Lower lobe of right lung (tissue), 2 donors: ENCODE data around the gene C11orf98. TPM values are rescaled to one million over a fixed set of nuclear protein-coding genes. Genes with fewer than 3 reads are reported as not detected.
"Not testable (repeated sequence)": the region's sequence is repeated elsewhere in the genome, so short reads cannot be mapped to it uniquely, and the experiment has no call there.

Source experiments
- ATAC-seq, 2 donors: fragments of 200-7000 bp; cut with Tn5 transposase; one replicate each; pipeline ENCODE4 v1.9.1; 2020 to 2022; ENCODE audit warnings: mild to moderate bottlenecking in 2 of 2, moderate library complexity in 2 of 2
- DNase-seq: peaks from one replicate; pipeline ENCODE4 v3.0.0-alpha.2; 2020
- H3K27ac ChIP-seq: fragments of 200-600 bp; one replicate; pipeline ENCODE4 v1.8.0; 2022
- H3K27me3 ChIP-seq: fragments of 200-600 bp; one replicate; pipeline ENCODE4 v1.8.0; 2022; ENCODE audit warnings: low read depth
- H3K36me3 ChIP-seq: fragments of 200-600 bp; one replicate; pipeline ENCODE4 v1.8.0; 2022; ENCODE audit warnings: mild to moderate bottlenecking
- H3K4me1 ChIP-seq: fragments of 200-600 bp; one replicate; pipeline ENCODE4 v1.8.0; 2022
- H3K4me3 ChIP-seq: fragments of 200-600 bp; one replicate; pipeline ENCODE4 v1.8.0; 2022; ENCODE audit warnings: mild to moderate bottlenecking
- H3K9me3 ChIP-seq: fragments of 200-600 bp; one replicate; pipeline ENCODE4 v1.8.0; 2022
- intact Hi-C: fragments of 100-400 bp; cut with DNase I; formaldehyde crosslinking; loops from one replicate; pipeline ENCODE4 v1.11.0; 2022
- total RNA-seq: library from RNA; stranded (reverse); fragmentation: NEBNext Ultra II Directional; extraction: Animal tissue kit (Norgen Biotek cat#: 25700); gene quantifications from one replicate; pipeline ENCODE4 v1.2.1, GENCODE V29; 2021
- TF ChIP-seq, protein P1 (sequence below): fragments of 200-600 bp; IDR thresholded peaks from one replicate; pipeline ENCODE4 v1.8.0; 2022; ENCODE audit warnings: antibody characterized with exemption, mild to moderate bottlenecking
- donor health status: DM: no; HTN: yes; CAD: no; lungs with severe emphysema.

The C11orf98 gene
- total RNA-seq, 1 donor from 2014 or later = 37.1 TPM

DNA sequence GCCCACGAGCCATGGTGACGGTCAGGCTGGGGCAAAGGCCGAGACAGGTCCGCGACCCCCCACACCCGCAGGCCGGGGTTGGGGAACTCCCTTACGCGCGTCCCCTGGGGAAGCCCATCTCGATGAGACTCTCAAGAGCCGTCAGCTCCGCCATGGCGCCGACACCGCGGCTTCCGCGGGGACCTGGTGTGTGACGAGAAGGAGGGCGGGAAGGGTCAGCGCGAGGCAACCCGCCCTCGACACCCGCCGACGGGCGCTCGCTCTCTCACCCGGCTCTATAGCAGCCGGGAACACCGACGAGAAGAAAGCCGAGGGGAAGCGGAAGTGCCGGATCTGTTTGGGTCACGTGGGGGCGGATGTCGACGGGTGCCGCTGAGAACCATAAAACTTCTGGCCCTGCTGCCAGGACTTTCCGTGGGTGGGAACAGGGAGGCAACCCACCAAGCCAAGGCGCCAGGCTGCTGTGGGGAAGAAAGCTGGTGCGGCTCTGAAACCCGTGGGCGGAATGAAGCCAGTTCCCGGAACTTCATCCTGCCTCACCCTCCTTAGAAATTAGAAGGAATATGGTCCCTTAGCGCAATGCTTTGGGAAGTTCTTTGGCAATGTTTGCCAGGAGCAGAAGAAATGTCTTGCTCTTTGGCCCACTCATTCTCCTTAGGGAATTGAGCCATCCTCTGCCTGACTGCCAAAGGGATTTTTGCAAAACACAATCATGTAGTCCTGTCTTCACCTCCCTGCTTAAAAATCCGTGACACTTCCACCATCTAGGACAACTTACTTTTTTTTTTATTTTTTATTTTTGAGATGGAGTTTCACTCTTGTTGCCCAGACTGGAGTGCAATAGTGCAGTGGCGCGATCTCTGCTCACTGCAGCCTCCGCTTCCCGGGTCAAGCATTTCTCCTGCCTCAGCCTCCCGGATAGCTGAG lies 14.0 kb upstream of the C11orf98 start, which contains the start of gene UBXN1:
Gene UBXN1 (minus strand): TSS at position 304 of the 927 bp plus-strand sequence. CDS start 150 bp downstream, at position 154.
- H3K4me3 ChIP-seq = peak within 1 kb of the TSS; percentile 97
- TF ChIP-seq, protein P1, sequence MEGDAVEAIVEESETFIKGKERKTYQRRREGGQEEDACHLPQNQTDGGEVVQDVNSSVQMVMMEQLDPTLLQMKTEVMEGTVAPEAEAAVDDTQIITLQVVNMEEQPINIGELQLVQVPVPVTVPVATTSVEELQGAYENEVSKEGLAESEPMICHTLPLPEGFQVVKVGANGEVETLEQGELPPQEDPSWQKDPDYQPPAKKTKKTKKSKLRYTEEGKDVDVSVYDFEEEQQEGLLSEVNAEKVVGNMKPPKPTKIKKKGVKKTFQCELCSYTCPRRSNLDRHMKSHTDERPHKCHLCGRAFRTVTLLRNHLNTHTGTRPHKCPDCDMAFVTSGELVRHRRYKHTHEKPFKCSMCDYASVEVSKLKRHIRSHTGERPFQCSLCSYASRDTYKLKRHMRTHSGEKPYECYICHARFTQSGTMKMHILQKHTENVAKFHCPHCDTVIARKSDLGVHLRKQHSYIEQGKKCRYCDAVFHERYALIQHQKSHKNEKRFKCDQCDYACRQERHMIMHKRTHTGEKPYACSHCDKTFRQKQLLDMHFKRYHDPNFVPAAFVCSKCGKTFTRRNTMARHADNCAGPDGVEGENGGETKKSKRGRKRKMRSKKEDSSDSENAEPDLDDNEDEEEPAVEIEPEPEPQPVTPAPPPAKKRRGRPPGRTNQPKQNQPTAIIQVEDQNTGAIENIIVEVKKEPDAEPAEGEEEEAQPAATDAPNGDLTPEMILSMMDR = no peak
- no peaks in the 10 kb centered on the region for H3K27me3 ChIP-seq
- peak within 1 kb of the TSS; percentile 90 for H3K27ac ChIP-seq
- peaks cover 39% of the 10 kb centered on the region for H3K36me3 ChIP-seq
- H3K9me3 ChIP-seq = no peaks in the 10 kb centered on the region
- intact Hi-C loops = no loop called here
- peak; percentile 93 to 95 for ATAC-seq
- DNase-seq = peak; percentile 94
- H3K4me1 ChIP-seq = peaks cover 34% of the 10 kb centered on the region

GRCh38 chr11:62678433-62678769 lies 13.4 kb upstream of the C11orf98 start:
- DNase-seq (no peak), ATAC-seq (no peak)
- peak overlapping the region; percentile 90 for H3K27ac ChIP-seq
- peaks cover 37% of the 10 kb centered on the region for H3K4me1 ChIP-seq
- H3K4me3 ChIP-seq = peak overlapping the region; percentile 97
- TF ChIP-seq, protein P1 = no peak
- no peaks in the 10 kb centered on the region for H3K9me3 ChIP-seq
- peaks cover 45% of the 10 kb centered on the region for H3K36me3 ChIP-seq
- intact Hi-C loops = no loop called here
- H3K27me3 ChIP-seq = no peaks in the 10 kb centered on the region

- H3K27ac ChIP-seq = no peak overlapping the region
- peaks cover 50% of the 10 kb centered on the region for H3K36me3 ChIP-seq
- no peaks in the 10 kb centered on the region for H3K27me3 ChIP-seq
- intact Hi-C loops = no loop called here
- H3K4me1 ChIP-seq = peaks cover 43% of the 10 kb centered on the region
- H3K9me3 ChIP-seq = no peaks in the 10 kb centered on the region
- ATAC-seq (no peak), DNase-seq (no peak)
- TF ChIP-seq, protein P1 = no peak
- H3K4me3 ChIP-seq = peak overlapping the region; percentile 97
Measured at GRCh38 chr11:62677714-62678113, 12.7 kb upstream of the C11orf98 start.

DNA sequence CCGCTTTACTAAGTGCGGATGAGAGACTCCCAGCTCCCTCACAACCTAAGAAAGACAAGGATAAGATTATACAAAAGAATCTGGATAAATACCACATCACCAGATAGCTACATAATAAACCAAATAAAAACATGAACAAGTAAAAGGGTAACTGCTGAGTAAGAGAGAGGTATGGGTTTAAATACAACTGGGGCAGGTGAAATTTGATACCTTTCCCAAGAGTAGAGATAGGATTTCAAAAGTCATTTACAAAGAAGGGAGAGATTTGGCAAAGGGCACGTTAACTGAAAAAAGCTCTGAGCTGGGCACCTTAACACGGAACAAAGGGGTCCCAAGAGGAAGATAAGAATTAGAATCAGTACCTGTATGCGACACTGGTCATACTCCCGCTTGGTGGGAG lies 12.1 kb upstream of the C11orf98 start:
- intact Hi-C loops = no loop called here
- H3K36me3 ChIP-seq = peaks cover 50% of the 10 kb centered on the region
- no peaks in the 10 kb centered on the region for H3K27me3 ChIP-seq
- H3K4me1 ChIP-seq = peaks cover 49% of the 10 kb centered on the region
- TF ChIP-seq, protein P1 = no peak
- no peak overlapping the region for H3K27ac ChIP-seq
- ATAC-seq (no peak), DNase-seq (no peak)
- H3K4me3 ChIP-seq = no peak overlapping the region
- H3K9me3 ChIP-seq = no peaks in the 10 kb centered on the region

- DNase-seq (no peak), ATAC-seq (no peak)
- Histone ChIP-seq H3K36me3 (peaks cover 50% of the 10 kb centered on the region), H3K4me3 (no peak overlapping the region), H3K9me3 (no peaks in the 10 kb centered on the region), H3K27me3 (no peaks in the 10 kb centered on the region), H3K27ac (no peak overlapping the region), H3K4me1 (peaks cover 50% of the 10 kb centered on the region)
- intact Hi-C loops = no loop called here
- TF ChIP-seq, protein P1 = no peak
Measured at GRCh38 chr11:62676698-62677097, 11.7 kb upstream of the C11orf98 start.

DNA sequence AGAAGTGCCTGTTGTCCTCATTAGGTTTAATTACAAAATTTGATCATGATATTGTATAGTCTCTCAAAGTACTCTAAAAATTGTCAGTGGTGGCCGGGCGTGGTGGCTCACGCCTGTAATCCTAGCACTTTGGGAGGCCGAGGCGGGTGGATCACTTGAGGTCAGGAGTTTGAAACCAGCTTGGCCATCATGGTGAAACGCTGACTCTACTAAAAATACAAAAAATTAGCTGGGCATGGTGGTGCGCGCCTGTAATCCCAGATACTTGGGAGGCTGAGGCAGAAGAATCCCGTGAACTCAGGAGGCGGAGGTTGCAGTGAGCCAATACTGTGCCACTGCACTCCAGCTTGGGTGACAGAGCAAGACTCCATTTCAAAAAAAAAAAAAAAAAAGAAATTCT lies 10.4 kb upstream of the C11orf98 start:
- DNase-seq, H3K4me3 ChIP-seq, ATAC-seq, H3K9me3 ChIP-seq, intact Hi-C loops, H3K27ac ChIP-seq, H3K27me3 ChIP-seq: not testable (repeated sequence)
- Histone ChIP-seq H3K36me3 (peaks cover 50% of the 10 kb centered on the region), H3K4me1 (peaks cover 50% of the 10 kb centered on the region)
